ENCODE measurements around the gene SCARF2.

DNA sequence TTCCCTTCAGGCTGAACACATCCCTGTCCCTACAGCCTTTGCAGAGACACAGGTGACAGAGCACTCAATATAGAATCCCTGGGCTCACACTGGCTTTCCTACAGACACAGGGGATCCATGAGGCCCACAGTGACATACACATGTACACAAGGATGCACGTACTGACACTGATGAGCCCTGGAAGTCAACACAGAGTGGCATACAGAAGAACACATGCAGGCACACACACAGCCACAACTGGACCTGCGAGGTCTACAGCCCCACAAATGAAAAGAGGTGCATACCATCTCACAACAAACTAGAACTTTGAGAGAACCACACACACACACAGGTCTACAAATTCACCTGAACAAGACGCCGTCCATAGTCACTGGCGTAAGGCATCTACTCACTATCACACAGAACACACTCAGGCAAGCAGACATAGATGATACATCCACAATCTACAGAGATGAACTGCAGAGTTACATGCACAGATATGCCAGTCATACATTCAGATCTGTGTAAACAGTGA is 47.2 kb downstream of the SCARF2 start:
- TF ChIP-seq, protein P1, sequence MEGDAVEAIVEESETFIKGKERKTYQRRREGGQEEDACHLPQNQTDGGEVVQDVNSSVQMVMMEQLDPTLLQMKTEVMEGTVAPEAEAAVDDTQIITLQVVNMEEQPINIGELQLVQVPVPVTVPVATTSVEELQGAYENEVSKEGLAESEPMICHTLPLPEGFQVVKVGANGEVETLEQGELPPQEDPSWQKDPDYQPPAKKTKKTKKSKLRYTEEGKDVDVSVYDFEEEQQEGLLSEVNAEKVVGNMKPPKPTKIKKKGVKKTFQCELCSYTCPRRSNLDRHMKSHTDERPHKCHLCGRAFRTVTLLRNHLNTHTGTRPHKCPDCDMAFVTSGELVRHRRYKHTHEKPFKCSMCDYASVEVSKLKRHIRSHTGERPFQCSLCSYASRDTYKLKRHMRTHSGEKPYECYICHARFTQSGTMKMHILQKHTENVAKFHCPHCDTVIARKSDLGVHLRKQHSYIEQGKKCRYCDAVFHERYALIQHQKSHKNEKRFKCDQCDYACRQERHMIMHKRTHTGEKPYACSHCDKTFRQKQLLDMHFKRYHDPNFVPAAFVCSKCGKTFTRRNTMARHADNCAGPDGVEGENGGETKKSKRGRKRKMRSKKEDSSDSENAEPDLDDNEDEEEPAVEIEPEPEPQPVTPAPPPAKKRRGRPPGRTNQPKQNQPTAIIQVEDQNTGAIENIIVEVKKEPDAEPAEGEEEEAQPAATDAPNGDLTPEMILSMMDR (IDR thresholded peaks at IDR 0.05; ENCODE audit: low read depth, low read length): no peak
- no peak for TF ChIP-seq POLR2A (IDR thresholded peaks at IDR 0.05; ENCODE audit: extremely low read depth, insufficient read length)
